Progenitor cell of endocrine pancreas (in vitro differentiated cells): ENCODE data around the gene SMIM28. TPM values are rescaled to one million over a fixed set of nuclear protein-coding genes. Genes with fewer than 3 reads are reported as not detected.

Experiments used
- DNase-seq: peaks from one replicate; pipeline ENCODE4 v3.0.0; 2021; ENCODE audit warnings: low spot score; ENCODE audit not compliant: unreplicated experiment
- H3K27ac Mint-ChIP-seq: 2 replicates; pipeline ENCODE4 v1.8.0; 2021; ENCODE audit warnings: mild to moderate bottlenecking, moderate library complexity, mixed read lengths
- H3K27me3 Mint-ChIP-seq: 2 replicates; pipeline ENCODE4 v1.8.0; 2021; ENCODE audit warnings: mixed read lengths
- H3K36me3 Mint-ChIP-seq: 2 replicates; pipeline ENCODE4 v1.8.0; 2022; ENCODE audit warnings: mixed read lengths; ENCODE audit not compliant: insufficient read depth
- H3K4me1 Mint-ChIP-seq: 2 replicates; pipeline ENCODE4 v1.8.0; 2021; ENCODE audit warnings: low read depth, mixed read lengths
- H3K4me3 Mint-ChIP-seq: 2 replicates; pipeline ENCODE4 v1.8.0; 2021; ENCODE audit warnings: low read depth, mild to moderate bottlenecking, moderate library complexity, mixed read lengths
- H3K9me3 Mint-ChIP-seq: 2 replicates; pipeline ENCODE4 v1.8.0; 2021; ENCODE audit warnings: low read depth, mixed read lengths
- CTCF ChIP-seq: fragments of 200-600 bp; sonication (generic); IDR thresholded peaks from one replicate; pipeline ENCODE4 v1.5.0; 2021; ENCODE audit warnings: antibody characterized with exemption, mild to moderate bottlenecking; ENCODE audit not compliant: unreplicated experiment
- total RNA-seq: library from RNA; stranded (reverse); gene quantifications from 2 replicates; pipeline ENCODE4 v1.2.1, GENCODE V29; 2021

The SMIM28 gene
- total RNA-seq, 1 donor from 2014 or later = not detected

GRCh38 chr6:138383776-138384175, 6.1 kb downstream of the SMIM28 start:
- Mint-ChIP-seq H3K27me3 (no peaks in the 10 kb centered on the region), H3K27ac (peak overlapping the region; percentile 67), H3K36me3 (no peaks in the 10 kb centered on the region), H3K9me3 (no peaks in the 10 kb centered on the region), H3K4me1 (peaks cover 36% of the 10 kb centered on the region), H3K4me3 (no peak overlapping the region)
- no peak for DNase-seq
- TF ChIP-seq CTCF = no peak

- Mint-ChIP-seq H3K9me3 (no peaks in the 10 kb centered on the region), H3K4me1 (peaks cover 41% of the 10 kb centered on the region), H3K4me3 (no peak overlapping the region), H3K27ac (no peak overlapping the region), H3K27me3 (no peaks in the 10 kb centered on the region), H3K36me3 (no peaks in the 10 kb centered on the region)
- no peak for DNase-seq
- TF ChIP-seq CTCF = no peak
These were observed 9.2 kb downstream of the SMIM28 start for GRCh38 chr6:138386897-138387296.

- H3K27ac Mint-ChIP-seq = peak overlapping the region; percentile 93
These were observed 10.1 kb downstream of the SMIM28 start for GRCh38 chr6:138387577-138388368.

GRCh38 chr6:138389551-138389950, 11.8 kb downstream of the SMIM28 start:
- H3K4me1 Mint-ChIP-seq = peaks cover 32% of the 10 kb centered on the region

More at GRCh38 chr6:138387577-138388368, 10.1 kb downstream of the SMIM28 start:
- no peak for TF ChIP-seq CTCF
- Mint-ChIP-seq H3K36me3 (no peaks in the 10 kb centered on the region), H3K27me3 (no peaks in the 10 kb centered on the region), H3K4me1 (peaks cover 37% of the 10 kb centered on the region), H3K9me3 (no peaks in the 10 kb centered on the region), H3K4me3 (peak overlapping the region; percentile 22)
- no peak for DNase-seq

More at GRCh38 chr6:138389551-138389950, 11.8 kb downstream of the SMIM28 start:
- H3K27me3 Mint-ChIP-seq = no peaks in the 10 kb centered on the region
- DNase-seq = no peak
- peak overlapping the region; percentile 37 for H3K27ac Mint-ChIP-seq
- no peak overlapping the region for H3K4me3 Mint-ChIP-seq
- no peaks in the 10 kb centered on the region for H3K36me3 Mint-ChIP-seq
- H3K9me3 Mint-ChIP-seq = no peaks in the 10 kb centered on the region
- TF ChIP-seq CTCF = no peak
